ENCODE data around the gene SAMD1.
A peak's percentile ranks its signal among the peaks of the same experiment; 100 is the strongest.
"Not testable (repeated sequence)": the region's sequence is repeated elsewhere in the genome, so short reads cannot be mapped to it uniquely, and the experiment has no call there.

The SAMD1 gene

GRCh38 chr19:14050512-14050911, 40.0 kb downstream of the SAMD1 start:
- peaks cover 4% of the 10 kb centered on the region; the same call in 1 of the 2 replicates for H3K36me3 ChIP-seq
- peaks cover 3% of the 10 kb centered on the region for H3K9me3 ChIP-seq (ENCODE audit: severe bottlenecking)
- H3K4me3 ChIP-seq (ENCODE audit: low read depth, low read length) = no peak overlapping the region
- no peak overlapping the region for H3K27ac ChIP-seq
- no peak for TF ChIP-seq CTCF (IDR thresholded peaks at IDR 0.05; ENCODE audit: low read depth, low read length)
- DNase-seq = no peak
- H3K27me3 ChIP-seq (ENCODE audit: insufficient read depth, low read depth, severe bottlenecking) = no peaks in the 10 kb centered on the region

- Histone ChIP-seq H3K9me3 (ENCODE audit: severe bottlenecking) (peaks cover 3% of the 10 kb centered on the region), H3K27me3 (ENCODE audit: insufficient read depth, low read depth, severe bottlenecking) (no peaks in the 10 kb centered on the region), H3K4me3 (ENCODE audit: low read depth, low read length) (no peak overlapping the region), H3K36me3 (peaks cover 4% of the 10 kb centered on the region; the same call in 1 of the 2 replicates), H3K27ac (no peak overlapping the region)
- peak; percentile 65 for DNase-seq
- TF ChIP-seq CTCF (IDR thresholded peaks at IDR 0.05; ENCODE audit: low read depth, low read length) = peak; percentile 93
Observed at GRCh38 chr19:14048443-14049153, 42.0 kb downstream of the SAMD1 start.

- not testable (repeated sequence) for DNase-seq
Observed at GRCh38 chr19:14047866-14048265, 42.7 kb downstream of the SAMD1 start.

GRCh38 chr19:14042659-14043608, 47.6 kb downstream of the SAMD1 start:
- H3K27me3 ChIP-seq (ENCODE audit: insufficient read depth, low read depth, severe bottlenecking); H3K4me3 ChIP-seq (ENCODE audit: low read depth, low read length); H3K9me3 ChIP-seq (ENCODE audit: severe bottlenecking); H3K36me3 ChIP-seq: not testable (repeated sequence)
- peak overlapping the region; percentile 58 for H3K27ac ChIP-seq
- DNase-seq = peak; percentile 67
- peak; percentile 63 for TF ChIP-seq CTCF (IDR thresholded peaks at IDR 0.05; ENCODE audit: low read depth, low read length)

More at GRCh38 chr19:14047866-14048265, 42.7 kb downstream of the SAMD1 start:
- not testable (repeated sequence) for H3K36me3 ChIP-seq; H3K27ac ChIP-seq; H3K27me3 ChIP-seq (ENCODE audit: insufficient read depth, low read depth, severe bottlenecking); H3K4me3 ChIP-seq (ENCODE audit: low read depth, low read length); H3K9me3 ChIP-seq (ENCODE audit: severe bottlenecking)

GRCh38 chr19:14039181-14039580, 51.4 kb downstream of the SAMD1 start:
- Histone ChIP-seq H3K36me3 (no peaks in the 10 kb centered on the region), H3K27ac (no peak overlapping the region), H3K9me3 (ENCODE audit: severe bottlenecking) (no peaks in the 10 kb centered on the region), H3K4me3 (ENCODE audit: low read depth, low read length) (no peak overlapping the region), H3K27me3 (ENCODE audit: insufficient read depth, low read depth, severe bottlenecking) (no peaks in the 10 kb centered on the region)
- no peak for DNase-seq
- TF ChIP-seq CTCF (IDR thresholded peaks at IDR 0.05; ENCODE audit: low read depth, low read length) = no peak
